C4-2B (cell line): ENCODE measurements around the gene RGS9.

Experiments
- CTCF ChIP-seq: fragments of 450-650 bp; conservative IDR thresholded peaks from 2 replicates; pipeline ENCODE4 v1.5.1; 2017; ENCODE audit warnings: mild to moderate bottlenecking
- ZFX ChIP-seq: fragments of 450-650 bp; IDR thresholded peaks from 2 replicates; pipeline ENCODE4 v1.6.1; 2017

- no peak for TF ChIP-seq CTCF
- TF ChIP-seq ZFX: no peak
Observed at GRCh38 chr17:65222214-65222738, 85.1 kb downstream of the RGS9 start.
